Trophoblast cell (in vitro differentiated cells and primary cell): ENCODE measurements around the gene SETSIP.
A peak's percentile ranks its signal among the peaks of the same experiment; 100 is the strongest.
"Not testable (repeated sequence)": the region's sequence is repeated elsewhere in the genome, so short reads cannot be mapped to it uniquely, and the experiment has no call there.

Source experiments
- DNase-seq, 2 donors: peaks; one replicate each; pipeline ENCODE4 v3.0.0-alpha.2; 2016
- H2AFZ ChIP-seq: 2 replicates; pipeline ENCODE4 v1.6.1; 2013; ENCODE audit warnings: low read length, moderate library complexity, mild to moderate bottlenecking; ENCODE audit not compliant: insufficient read depth, poor library complexity
- H2AK5ac ChIP-seq: 2 replicates; pipeline ENCODE4 v1.6.1; 2013; ENCODE audit warnings: mild to moderate bottlenecking, low read length
- H2BK120ac ChIP-seq: 2 replicates; pipeline ENCODE4 v1.6.1; 2013; ENCODE audit warnings: low read length, mild to moderate bottlenecking, moderate library complexity; ENCODE audit not compliant: insufficient read depth, poor library complexity
- H2BK12ac ChIP-seq: 2 replicates; pipeline ENCODE4 v1.6.1; 2013; ENCODE audit warnings: mild to moderate bottlenecking, low read length, moderate library complexity
- H2BK5ac ChIP-seq: 2 replicates; pipeline ENCODE4 v1.6.1; 2013; ENCODE audit warnings: low read length, low read depth, moderate library complexity, mild to moderate bottlenecking; ENCODE audit not compliant: poor library complexity
- H3K14ac ChIP-seq: 2 replicates; pipeline ENCODE4 v1.6.1; 2013; ENCODE audit warnings: mild to moderate bottlenecking, low read length
- H3K18ac ChIP-seq: 2 replicates; pipeline ENCODE4 v1.6.1; 2013; ENCODE audit warnings: mild to moderate bottlenecking, low read length
- H3K23ac ChIP-seq: 2 replicates; pipeline ENCODE4 v1.6.1; 2013; ENCODE audit warnings: low read length
- H3K27ac ChIP-seq: 2 replicates; pipeline ENCODE4 v1.5.1; 2013; ENCODE audit warnings: low read depth, mild to moderate bottlenecking, inconsistent platforms, low read length, moderate library complexity
- H3K27me3 ChIP-seq: 2 replicates; pipeline ENCODE4 v1.6.1; 2013; ENCODE audit warnings: inconsistent platforms, mild to moderate bottlenecking, low read length, moderate library complexity; ENCODE audit not compliant: insufficient read depth
- H3K36me3 ChIP-seq, 2 experiments: 1 replicate in 1 of 2; 2 replicates in 1 of 2; pipeline ENCODE4 v1.6.1; 2013; ENCODE audit warnings: low read length in 2 of 2, mild to moderate bottlenecking in 2 of 2, moderate library complexity in 1 of 2; ENCODE audit not compliant: insufficient read depth in 2 of 2, control insufficient read depth in 1 of 2
- H3K4ac ChIP-seq: 2 replicates; pipeline ENCODE4 v1.6.1; 2013; ENCODE audit warnings: low read depth, mild to moderate bottlenecking, low read length, moderate library complexity
- H3K4me1 ChIP-seq, 2 experiments: 1 replicate in 1 of 2; 2 replicates in 1 of 2; pipeline ENCODE4 v1.6.1; 2013; ENCODE audit warnings: low read length in 2 of 2, mild to moderate bottlenecking in 2 of 2, moderate library complexity in 1 of 2; ENCODE audit not compliant: insufficient read depth in 2 of 2, control insufficient read depth in 1 of 2
- H3K4me2 ChIP-seq: 2 replicates; pipeline ENCODE4 v1.6.1; 2013; ENCODE audit warnings: inconsistent platforms, mild to moderate bottlenecking, low read length, moderate library complexity
- H3K4me3 ChIP-seq: 2 replicates; pipeline ENCODE4 v1.5.1; 2013; ENCODE audit warnings: mild to moderate bottlenecking, low read depth, low read length, inconsistent platforms
- H3K79me1 ChIP-seq: one replicate; pipeline ENCODE4 v1.6.1; 2013; ENCODE audit warnings: low read length
- H3K79me2 ChIP-seq: 2 replicates; pipeline ENCODE4 v1.6.1; 2013; ENCODE audit warnings: low read length, mild to moderate bottlenecking; ENCODE audit not compliant: control insufficient read depth, insufficient read depth, poor library complexity
- H3K9ac ChIP-seq: 2 replicates; pipeline ENCODE4 v1.6.1; 2013; ENCODE audit warnings: mild to moderate bottlenecking, low read length
- H3K9me3 ChIP-seq: 2 replicates; pipeline ENCODE4 v1.6.1; 2013; ENCODE audit warnings: low read depth, mild to moderate bottlenecking, control low read depth, inconsistent platforms, low read length; ENCODE audit not compliant: insufficient read depth
- H4K12ac ChIP-seq: 2 replicates; pipeline ENCODE4 v1.6.1; 2013; ENCODE audit warnings: low read depth, mild to moderate bottlenecking, low read length, moderate library complexity
- H4K8ac ChIP-seq: 2 replicates; pipeline ENCODE4 v1.6.1; 2013; ENCODE audit warnings: low read depth, mild to moderate bottlenecking, low read length, moderate library complexity
- H4K91ac ChIP-seq: one replicate; pipeline ENCODE4 v1.6.1; 2013; ENCODE audit warnings: low read depth, mild to moderate bottlenecking, low read length, moderate library complexity
- WGBS: extraction: QIAGEN DNeasy Blood & Tissue Kit; methylation state at CpG from one replicate; pipeline ENCODE4 v1.1.7; 2013; ENCODE audit warnings: missing lambda C conversion rate; ENCODE audit not compliant: insufficient read length, insufficient coverage; ENCODE audit errors: extremely low coverage; 5-methylcytosine and 5-hydroxymethylcytosine counted together

Gene SETSIP

DNA sequence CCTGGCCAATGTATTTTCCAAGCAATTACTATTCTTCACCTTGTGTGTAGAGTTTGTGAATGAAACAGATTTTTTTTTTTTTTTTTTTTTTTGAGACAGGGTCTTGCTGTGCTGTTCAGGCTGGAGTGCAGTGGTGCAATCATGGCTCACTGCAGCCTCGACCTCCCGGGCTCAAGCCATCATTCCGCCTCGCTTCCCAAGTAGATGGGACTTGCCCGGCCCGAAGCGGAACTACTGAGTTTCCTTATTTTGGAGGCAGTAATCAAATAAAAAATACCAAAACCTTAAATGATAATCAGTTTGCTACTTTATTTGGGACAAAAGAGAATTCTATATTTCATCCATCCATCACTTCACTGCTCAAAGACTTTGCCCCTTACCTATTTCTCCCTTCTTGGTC, 4.2 kb upstream of the SETSIP start:
- Histone ChIP-seq H3K23ac (no peak overlapping the region), H3K27ac (no peak overlapping the region), H3K14ac (no peak overlapping the region), H3K79me2 (peaks cover 4% of the 10 kb centered on the region), H3K27me3 (no peaks in the 10 kb centered on the region), H3K36me3 (no peaks in the 10 kb centered on the region), H4K8ac (no peak overlapping the region), H3K4ac (no peak overlapping the region), H3K18ac (no peak overlapping the region), H3K9ac (no peak overlapping the region), H2AK5ac (no peak overlapping the region), H3K4me2 (peak overlapping the region; percentile 70), H3K4me3 (no peak overlapping the region), H3K9me3 (peaks cover 3% of the 10 kb centered on the region), H3K4me1 (no peaks in the 10 kb centered on the region), H2AFZ (no peak overlapping the region), H3K79me1 (peaks cover 9% of the 10 kb centered on the region), H2BK120ac (no peak overlapping the region), H2BK5ac (no peak overlapping the region), H2BK12ac (no peak overlapping the region), H4K12ac (no peak overlapping the region), H4K91ac (no peak overlapping the region)
- no peak for DNase-seq
- WGBS, result no CpG with 5 or more reads among the region's 7 CpGs

DNA sequence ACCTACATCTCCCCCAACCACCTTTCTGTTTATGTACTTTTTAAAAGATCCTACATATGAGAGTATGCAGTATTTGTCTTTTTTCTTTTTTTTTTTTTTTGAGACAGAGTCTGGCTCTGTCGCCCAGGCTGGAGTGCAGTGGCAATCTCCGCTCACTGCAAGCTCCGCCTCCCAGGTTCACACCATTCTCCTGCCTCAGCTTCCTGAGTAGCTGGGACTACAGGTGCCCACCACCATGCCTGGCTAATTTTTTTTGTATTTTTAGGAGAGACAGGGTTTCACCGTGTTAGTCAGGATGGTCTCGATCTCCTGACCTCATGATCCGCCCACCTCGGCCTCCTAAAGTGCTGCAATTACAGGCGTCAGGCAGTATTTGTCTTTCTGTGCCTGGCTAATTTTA, 2.9 kb upstream of the SETSIP start:
- H2AFZ ChIP-seq, H3K4me1 ChIP-seq, H2BK12ac ChIP-seq, H3K27ac ChIP-seq, H4K91ac ChIP-seq, H3K79me1 ChIP-seq, H3K4ac ChIP-seq, H4K12ac ChIP-seq, H3K36me3 ChIP-seq, H3K79me2 ChIP-seq, H3K4me2 ChIP-seq, H3K4me3 ChIP-seq, H3K18ac ChIP-seq, H3K23ac ChIP-seq, H2AK5ac ChIP-seq, H3K9me3 ChIP-seq, H4K8ac ChIP-seq, H3K14ac ChIP-seq, H3K27me3 ChIP-seq, DNase-seq, H2BK120ac ChIP-seq, H3K9ac ChIP-seq, H2BK5ac ChIP-seq: not testable (repeated sequence)
- no CpG with 5 or more reads among the region's 8 CpGs for WGBS

DNA sequence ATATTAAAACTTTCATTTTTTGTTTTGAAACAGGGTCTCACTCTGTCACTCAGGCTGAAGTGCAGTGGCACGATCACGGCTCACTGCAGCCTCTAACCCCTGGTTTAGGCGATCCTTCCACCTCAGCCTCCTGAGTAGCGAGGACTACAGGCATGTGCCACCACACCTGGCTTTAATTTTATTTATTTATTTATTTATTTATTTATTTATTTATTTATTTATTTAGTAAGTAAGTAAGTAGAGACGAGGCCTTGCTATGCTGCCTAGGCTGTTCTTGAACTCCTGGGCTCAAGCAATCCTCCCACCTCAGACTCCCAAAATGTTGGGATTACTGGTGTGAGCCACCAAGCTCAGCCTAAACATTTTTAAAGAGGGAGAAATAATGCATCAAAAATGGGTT, 1.2 kb upstream of the SETSIP start:
- H3K4me2 ChIP-seq, result no peak overlapping the region
- H3K4ac ChIP-seq, result no peak overlapping the region
- H3K79me2 ChIP-seq, result peaks cover 4% of the 10 kb centered on the region
- peaks cover 9% of the 10 kb centered on the region for H3K79me1 ChIP-seq
- no peak overlapping the region for H4K8ac ChIP-seq
- no peak overlapping the region for H3K18ac ChIP-seq
- DNase-seq, result no peak
- no peak overlapping the region for H2BK12ac ChIP-seq
- H4K12ac ChIP-seq, result no peak overlapping the region
- no CpG with 5 or more reads among the region's 5 CpGs for WGBS
- H4K91ac ChIP-seq, result no peak overlapping the region
- no peaks in the 10 kb centered on the region for H3K36me3 ChIP-seq
- no peak overlapping the region for H3K14ac ChIP-seq
- no peak overlapping the region for H2BK5ac ChIP-seq
- no peak overlapping the region for H2BK120ac ChIP-seq
- no peak overlapping the region for H3K27ac ChIP-seq
- H3K27me3 ChIP-seq, result no peaks in the 10 kb centered on the region
- no peaks in the 10 kb centered on the region for H3K4me1 ChIP-seq
- H3K9ac ChIP-seq, result no peak overlapping the region
- no peak overlapping the region for H3K23ac ChIP-seq
- H3K4me3 ChIP-seq, result no peak overlapping the region
- H2AFZ ChIP-seq, result no peak overlapping the region
- no peaks in the 10 kb centered on the region for H3K9me3 ChIP-seq
- H2AK5ac ChIP-seq, result no peak overlapping the region

DNA sequence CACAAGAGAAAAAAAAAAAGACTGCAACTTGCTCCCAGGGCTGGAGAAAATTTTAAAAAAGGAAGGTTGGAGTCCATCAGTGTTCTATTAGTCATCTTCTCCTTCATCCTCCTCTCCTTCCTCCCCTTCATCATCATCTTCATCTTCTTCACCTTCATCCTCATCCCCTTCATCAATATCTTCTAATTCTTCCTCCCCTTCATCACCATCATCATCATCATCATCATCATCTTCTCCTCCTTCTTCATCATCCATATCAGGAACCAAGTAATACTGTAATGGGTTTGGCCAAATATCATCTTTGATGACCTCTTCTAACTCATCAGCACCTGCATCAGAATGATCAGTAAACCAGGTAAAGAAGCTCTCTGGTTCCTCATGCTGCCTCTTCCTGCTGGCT, 765 bp downstream of the SETSIP start:
- not testable (repeated sequence) for H3K9me3 ChIP-seq, H2BK120ac ChIP-seq, H2BK5ac ChIP-seq, H4K91ac ChIP-seq, H2BK12ac ChIP-seq, H3K4me1 ChIP-seq, H3K9ac ChIP-seq, H3K4me2 ChIP-seq, DNase-seq, H3K4me3 ChIP-seq, H3K79me2 ChIP-seq, H2AK5ac ChIP-seq, H4K12ac ChIP-seq, H3K27ac ChIP-seq, H3K36me3 ChIP-seq, H3K18ac ChIP-seq, H3K4ac ChIP-seq, H3K27me3 ChIP-seq, H3K14ac ChIP-seq, H3K79me1 ChIP-seq, H2AFZ ChIP-seq, H4K8ac ChIP-seq, H3K23ac ChIP-seq

DNA sequence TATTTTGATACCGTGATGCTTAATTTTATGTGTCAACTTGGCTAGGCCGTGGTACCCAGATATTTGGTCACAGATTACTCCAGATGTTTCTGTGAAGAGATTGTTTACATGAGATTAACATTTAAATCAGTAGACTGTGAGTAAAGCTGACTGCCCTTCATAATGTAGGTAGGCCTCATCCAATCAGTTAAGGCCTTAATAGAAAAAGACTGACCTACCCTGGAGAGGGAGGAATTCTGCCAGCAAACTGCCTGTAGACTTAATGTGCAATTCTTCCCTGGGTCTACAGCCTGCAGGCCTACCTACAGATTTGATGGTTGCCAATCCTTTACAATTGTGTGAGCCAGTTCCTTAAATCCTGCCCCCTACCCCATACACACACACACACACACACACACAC, 4.3 kb downstream of the SETSIP start:
- H2AFZ ChIP-seq, result no peak overlapping the region
- no peak overlapping the region for H3K27ac ChIP-seq
- H4K12ac ChIP-seq, result no peak overlapping the region
- H3K9ac ChIP-seq, result no peak overlapping the region
- no peaks in the 10 kb centered on the region for H3K79me2 ChIP-seq
- no peak overlapping the region for H2AK5ac ChIP-seq
- no peak overlapping the region for H3K4me2 ChIP-seq
- H2BK120ac ChIP-seq, result no peak overlapping the region
- H3K27me3 ChIP-seq, result no peaks in the 10 kb centered on the region
- no peak overlapping the region for H3K23ac ChIP-seq
- H3K79me1 ChIP-seq, result no peaks in the 10 kb centered on the region
- no CpG with 5 or more reads among the region's 2 CpGs for WGBS
- H2BK12ac ChIP-seq, result no peak overlapping the region
- H2BK5ac ChIP-seq, result no peak overlapping the region
- DNase-seq, result no peak
- no peaks in the 10 kb centered on the region for H3K36me3 ChIP-seq
- no peak overlapping the region for H3K14ac ChIP-seq
- no peak overlapping the region for H3K4ac ChIP-seq
- no peak overlapping the region for H3K4me3 ChIP-seq
- H3K9me3 ChIP-seq, result no peaks in the 10 kb centered on the region
- no peaks in the 10 kb centered on the region for H3K4me1 ChIP-seq
- H4K8ac ChIP-seq, result no peak overlapping the region
- no peak overlapping the region for H3K18ac ChIP-seq
- no peak overlapping the region for H4K91ac ChIP-seq
